GM18909 (cell line): ENCODE measurements around the gene TSPEAR.

ENCODE experiments used
- ATAC-seq: cut with Tn5 transposase; IDR thresholded peaks from one replicate; pipeline ENCODE4 v1.9.1; 2021; ENCODE audit warnings: mild to moderate bottlenecking; ENCODE audit not compliant: unreplicated experiment, poor library complexity

TSPEAR gene

GRCh38 chr21:44525391-44526095 lies 185.8 kb downstream of the TSPEAR start:
- ATAC-seq, result no peak

- no peak for ATAC-seq
These were observed 186.7 kb downstream of the TSPEAR start for GRCh38 chr21:44524414-44525371.

DNA sequence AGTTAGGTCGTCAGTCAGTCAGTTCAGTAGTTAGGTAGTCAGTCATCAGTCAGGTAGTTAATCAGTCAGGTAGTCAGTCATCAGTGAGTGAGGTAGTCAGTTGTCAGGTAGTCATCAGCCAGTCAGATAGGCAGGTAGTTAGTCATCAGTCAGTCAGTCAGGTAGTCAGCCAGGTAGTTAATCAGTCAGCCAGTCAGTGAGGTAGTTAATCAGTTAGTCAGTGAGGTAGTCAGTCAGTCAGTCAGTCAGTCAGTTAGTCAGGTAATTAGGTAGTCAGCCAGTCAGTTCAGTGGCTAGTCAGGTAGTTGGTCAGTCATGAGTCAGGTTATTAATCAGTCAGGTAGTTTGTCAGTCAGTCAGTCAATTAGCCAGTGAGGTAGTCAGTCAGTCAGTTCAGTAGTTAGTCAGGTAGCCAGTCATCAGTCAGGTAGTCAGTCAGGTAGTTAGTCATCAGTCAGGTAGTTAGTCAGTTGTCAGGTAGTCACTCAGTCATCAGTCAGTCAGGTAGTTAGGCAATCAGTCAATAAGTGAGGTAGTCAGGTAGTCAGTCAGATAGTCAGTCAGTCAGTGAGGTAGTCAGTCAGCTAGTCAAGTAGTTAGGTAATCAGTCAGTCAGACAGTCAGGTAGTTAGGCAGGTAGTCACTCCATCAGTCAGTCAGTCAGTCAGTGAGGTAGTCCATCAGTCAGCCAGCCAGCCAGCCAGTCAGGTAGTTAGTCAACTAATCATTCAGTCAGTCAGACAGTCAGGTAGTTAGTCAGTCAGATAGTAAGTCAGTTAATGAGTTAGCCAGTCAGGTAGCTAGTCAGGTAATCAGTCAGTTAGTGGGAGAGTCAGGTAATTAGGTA lies 187.6 kb downstream of the TSPEAR start:
- ATAC-seq, result no peak

GRCh38 chr21:44522753-44523204 lies 188.6 kb downstream of the TSPEAR start:
- no peak for ATAC-seq

DNA sequence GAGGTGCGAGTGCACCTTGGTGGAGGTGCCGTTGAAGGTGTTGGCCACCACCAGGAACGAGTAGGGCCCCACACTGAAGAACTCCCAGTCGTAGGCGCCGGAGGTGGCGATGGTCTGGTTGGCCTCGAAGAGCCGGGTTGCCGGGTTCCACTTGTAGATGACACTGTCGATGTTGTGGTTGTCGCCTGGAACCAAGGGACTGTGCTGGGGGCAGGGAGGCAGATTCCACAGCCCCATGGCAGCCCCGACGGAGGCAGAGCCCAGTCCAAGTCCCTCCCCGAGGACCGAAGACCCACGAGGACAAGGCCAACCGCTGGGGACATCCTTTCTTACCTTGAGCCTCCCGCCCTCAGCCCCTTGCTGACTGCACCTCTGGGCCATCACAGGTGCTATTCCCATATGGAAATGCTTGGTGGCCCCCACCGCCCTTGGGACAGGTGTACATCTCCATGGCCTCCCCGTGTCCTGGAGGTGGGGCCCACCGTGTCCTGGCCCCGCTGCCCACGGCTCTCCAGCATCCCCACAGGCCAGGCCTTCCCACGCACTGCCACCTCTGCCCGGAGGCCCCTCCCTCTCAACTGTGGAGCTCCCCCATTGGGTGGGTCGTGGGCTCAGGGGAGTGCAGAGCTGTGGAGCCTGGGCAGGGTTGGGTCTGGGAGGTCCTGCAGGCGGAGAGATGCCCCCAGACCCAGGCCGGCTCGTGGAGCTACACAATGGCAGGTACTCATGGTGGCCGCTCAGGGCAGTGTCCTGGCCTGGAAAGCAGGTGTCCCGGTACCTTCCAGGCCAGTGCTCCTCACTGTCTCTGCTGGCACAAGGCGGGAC lies 189.2 kb downstream of the TSPEAR start:
- ATAC-seq, result no peak

GRCh38 chr21:44521301-44521927 lies 190.0 kb downstream of the TSPEAR start:
- no peak for ATAC-seq

DNA sequence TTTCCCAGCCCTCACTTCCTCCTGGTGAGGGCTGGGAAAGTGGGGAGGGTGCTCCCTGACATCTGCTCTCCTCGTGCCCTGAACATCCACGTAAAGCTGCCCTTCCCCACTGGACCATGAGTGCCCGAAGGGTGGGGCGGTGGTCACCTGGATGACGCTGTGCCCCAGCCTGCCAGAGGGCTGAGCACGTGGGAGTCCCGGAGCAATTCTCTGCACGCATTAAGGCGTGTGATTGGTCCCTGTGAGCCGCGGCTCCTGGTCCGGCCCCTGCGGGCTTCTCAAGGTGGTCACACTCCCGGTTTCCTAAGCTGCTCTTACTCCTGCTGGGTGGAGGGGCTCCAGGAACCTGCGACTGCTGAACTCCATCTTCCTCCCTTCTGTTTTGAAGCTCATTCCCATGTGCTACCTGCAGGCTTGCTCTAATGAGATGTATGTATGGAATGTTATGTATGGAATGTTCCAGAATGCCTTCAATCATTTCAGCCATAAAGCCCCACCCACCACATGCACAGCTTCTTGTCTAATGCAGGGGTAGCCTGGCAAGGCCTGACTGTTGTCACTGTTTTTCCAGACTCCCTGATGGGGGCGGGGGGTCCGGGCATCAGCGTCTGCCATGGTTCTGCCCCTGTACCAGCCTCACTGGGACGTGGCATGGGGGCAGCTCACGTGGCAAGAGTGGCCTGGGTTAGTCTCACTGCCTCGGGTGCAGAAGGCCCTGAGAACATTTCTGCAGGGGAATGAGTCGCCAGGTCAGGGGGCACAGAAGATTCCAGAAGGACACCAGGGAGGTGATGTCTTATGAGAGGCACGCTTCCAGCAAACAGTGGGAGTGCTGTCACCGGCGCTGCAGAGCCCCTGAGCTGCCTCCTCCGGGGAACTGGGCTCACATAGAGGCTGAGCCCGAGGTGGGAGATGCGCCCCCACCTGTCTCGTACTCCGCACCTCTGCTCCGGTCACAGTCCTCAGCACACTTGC lies 190.8 kb downstream of the TSPEAR start:
- ATAC-seq, result no peak

DNA sequence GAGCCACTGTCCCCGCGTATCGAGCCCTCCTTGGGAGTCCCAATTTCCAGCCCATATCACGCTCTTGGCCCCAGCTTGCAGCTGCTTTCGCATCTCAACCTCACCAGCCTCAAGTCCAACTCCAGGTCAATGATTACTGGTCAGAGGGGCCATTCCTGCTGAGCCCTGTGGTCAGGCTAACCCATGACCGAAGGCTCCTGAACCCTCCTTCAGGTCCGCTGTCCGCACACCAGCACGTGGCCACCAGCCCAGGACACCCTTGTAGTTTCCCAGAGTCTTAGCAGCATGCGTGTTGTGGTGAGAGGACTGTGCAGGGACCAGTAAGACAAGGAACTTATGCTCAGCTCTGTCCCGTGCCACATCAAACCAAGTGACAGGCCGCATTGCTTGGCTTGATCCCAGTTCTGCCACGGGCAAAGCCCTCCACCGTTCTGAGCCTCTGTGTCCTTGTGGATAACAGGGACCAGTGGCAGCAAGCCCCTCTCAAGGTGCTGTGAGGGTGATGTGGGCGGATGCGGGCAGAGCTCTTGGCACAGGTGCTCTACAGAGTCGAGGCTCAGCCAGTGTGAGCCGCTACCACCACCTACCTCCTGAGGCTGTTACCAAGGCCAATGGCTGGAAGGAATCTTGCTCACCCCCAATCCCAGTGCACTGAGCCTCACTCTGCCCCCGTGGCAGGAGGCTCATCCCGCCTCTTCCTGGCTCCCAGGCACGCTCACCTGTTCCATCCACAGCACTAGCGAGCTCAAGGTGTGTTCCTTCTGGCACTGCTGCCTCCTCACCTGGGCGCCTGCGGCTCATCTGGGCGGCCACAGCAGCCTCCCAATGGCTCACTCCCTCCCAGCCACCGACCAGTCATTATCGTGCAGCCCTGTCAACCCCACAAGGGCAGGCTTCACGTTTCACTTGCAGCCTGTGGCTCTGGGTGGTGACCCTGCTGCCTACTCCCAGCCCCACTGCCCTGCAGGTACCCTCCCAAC lies 191.7 kb downstream of the TSPEAR start:
- ATAC-seq, result no peak

GRCh38 chr21:44518686-44519085 lies 192.7 kb downstream of the TSPEAR start:
- no peak for ATAC-seq

GRCh38 chr21:44517175-44517899 lies 194.0 kb downstream of the TSPEAR start:
- ATAC-seq, result no peak

- no peak for ATAC-seq
These were observed 194.6 kb downstream of the TSPEAR start for GRCh38 chr21:44516828-44517174.

GRCh38 chr21:44516342-44516741 lies 195.0 kb downstream of the TSPEAR start:
- no peak for ATAC-seq

GRCh38 chr21:44515359-44516165 lies 195.8 kb downstream of the TSPEAR start:
- ATAC-seq, result no peak

GRCh38 chr21:44514746-44515358 lies 196.5 kb downstream of the TSPEAR start:
- ATAC-seq, result no peak

DNA sequence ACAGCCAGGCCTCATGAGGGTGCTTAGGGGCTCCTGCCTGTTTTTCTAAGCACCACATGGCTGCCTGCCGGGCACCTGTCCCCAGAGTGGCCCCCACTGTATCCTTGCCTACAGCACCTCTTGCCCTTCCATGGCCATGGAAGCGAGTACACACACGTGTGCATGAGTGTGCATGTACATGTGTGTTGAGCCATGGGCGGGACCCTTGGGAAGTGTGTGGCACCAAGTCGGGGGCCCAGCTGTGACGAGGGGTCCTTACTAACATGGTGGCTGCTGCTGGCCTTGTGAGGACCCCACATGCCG lies 197.2 kb downstream of the TSPEAR start:
- ATAC-seq, result no peak
